Liver (tissue), 3 donors: ENCODE results near the gene RAB38.

Experiments
- TAF1 ChIP-seq: conservative IDR thresholded peaks from 2 replicates; pipeline ENCODE4 v1.6.1; 2016; ENCODE audit warnings: antibody characterized with exemption, mild to moderate bottlenecking
- TF ChIP-seq, protein P1 (sequence below): fragments of 150-350 bp; IDR thresholded peaks from 2 replicates; pipeline ENCODE4 v1.5.1; 2017; ENCODE audit warnings: improper control_type of control experiment, low read depth, low read length; ENCODE audit not compliant: missing input control
- TF ChIP-seq, protein P2 (sequence below): IDR thresholded peaks from 2 replicates; pipeline ENCODE4 v1.6.1; 2016; ENCODE audit warnings: antibody characterized with exemption
- TF ChIP-seq, protein P3 (sequence below): IDR thresholded peaks from 2 replicates; pipeline ENCODE4 v1.6.1; 2016; ENCODE audit warnings: antibody characterized with exemption
- TF ChIP-seq, protein P4 (sequence below): IDR thresholded peaks from 2 replicates; pipeline ENCODE4 v1.6.1; 2016; ENCODE audit warnings: antibody characterized with exemption, mild to moderate bottlenecking
- donor health status: healthy.
- donor health status: healthy.

DNA sequence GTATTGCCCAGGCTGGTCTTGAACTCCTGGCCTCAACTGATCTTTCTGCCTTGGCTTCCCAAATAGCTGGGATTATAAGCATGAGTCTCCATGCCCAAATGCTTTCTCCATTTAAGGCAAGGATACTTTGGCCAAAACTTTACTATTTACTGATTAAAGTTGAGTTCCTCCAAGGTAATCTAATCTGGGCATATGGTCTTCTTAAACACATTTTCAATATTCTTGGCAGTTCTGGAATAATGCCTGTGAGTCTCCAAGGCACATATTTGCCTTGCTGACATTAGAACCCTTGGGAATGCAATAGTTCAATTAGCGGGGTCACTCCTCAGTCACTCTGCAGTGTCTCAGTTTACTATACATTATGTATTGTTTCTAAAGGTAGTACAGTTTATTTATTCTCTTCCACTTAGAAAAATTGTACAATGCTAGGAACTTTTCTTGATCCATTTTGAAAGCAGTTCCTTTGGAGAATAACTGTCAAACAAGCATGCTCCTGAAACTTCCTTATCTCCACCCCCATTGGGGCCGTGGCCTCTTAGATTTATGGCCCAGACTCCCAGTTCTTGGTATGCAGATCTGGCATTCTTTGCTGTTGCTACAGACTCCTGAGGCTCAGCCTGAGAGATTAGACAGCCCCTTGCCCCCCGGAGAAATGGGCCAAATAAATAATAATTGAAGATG lies 13.1 kb upstream of the RAB38 start:
- TF ChIP-seq, protein P1, sequence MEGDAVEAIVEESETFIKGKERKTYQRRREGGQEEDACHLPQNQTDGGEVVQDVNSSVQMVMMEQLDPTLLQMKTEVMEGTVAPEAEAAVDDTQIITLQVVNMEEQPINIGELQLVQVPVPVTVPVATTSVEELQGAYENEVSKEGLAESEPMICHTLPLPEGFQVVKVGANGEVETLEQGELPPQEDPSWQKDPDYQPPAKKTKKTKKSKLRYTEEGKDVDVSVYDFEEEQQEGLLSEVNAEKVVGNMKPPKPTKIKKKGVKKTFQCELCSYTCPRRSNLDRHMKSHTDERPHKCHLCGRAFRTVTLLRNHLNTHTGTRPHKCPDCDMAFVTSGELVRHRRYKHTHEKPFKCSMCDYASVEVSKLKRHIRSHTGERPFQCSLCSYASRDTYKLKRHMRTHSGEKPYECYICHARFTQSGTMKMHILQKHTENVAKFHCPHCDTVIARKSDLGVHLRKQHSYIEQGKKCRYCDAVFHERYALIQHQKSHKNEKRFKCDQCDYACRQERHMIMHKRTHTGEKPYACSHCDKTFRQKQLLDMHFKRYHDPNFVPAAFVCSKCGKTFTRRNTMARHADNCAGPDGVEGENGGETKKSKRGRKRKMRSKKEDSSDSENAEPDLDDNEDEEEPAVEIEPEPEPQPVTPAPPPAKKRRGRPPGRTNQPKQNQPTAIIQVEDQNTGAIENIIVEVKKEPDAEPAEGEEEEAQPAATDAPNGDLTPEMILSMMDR = no peak
- TF ChIP-seq, protein P2, sequence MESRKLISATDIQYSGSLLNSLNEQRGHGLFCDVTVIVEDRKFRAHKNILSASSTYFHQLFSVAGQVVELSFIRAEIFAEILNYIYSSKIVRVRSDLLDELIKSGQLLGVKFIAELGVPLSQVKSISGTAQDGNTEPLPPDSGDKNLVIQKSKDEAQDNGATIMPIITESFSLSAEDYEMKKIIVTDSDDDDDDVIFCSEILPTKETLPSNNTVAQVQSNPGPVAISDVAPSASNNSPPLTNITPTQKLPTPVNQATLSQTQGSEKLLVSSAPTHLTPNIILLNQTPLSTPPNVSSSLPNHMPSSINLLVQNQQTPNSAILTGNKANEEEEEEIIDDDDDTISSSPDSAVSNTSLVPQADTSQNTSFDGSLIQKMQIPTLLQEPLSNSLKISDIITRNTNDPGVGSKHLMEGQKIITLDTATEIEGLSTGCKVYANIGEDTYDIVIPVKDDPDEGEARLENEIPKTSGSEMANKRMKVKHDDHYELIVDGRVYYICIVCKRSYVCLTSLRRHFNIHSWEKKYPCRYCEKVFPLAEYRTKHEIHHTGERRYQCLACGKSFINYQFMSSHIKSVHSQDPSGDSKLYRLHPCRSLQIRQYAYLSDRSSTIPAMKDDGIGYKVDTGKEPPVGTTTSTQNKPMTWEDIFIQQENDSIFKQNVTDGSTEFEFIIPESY = no peak
- TF ChIP-seq, protein P3, sequence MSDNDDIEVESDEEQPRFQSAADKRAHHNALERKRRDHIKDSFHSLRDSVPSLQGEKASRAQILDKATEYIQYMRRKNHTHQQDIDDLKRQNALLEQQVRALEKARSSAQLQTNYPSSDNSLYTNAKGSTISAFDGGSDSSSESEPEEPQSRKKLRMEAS = no peak
- TF ChIP-seq, protein P4, sequence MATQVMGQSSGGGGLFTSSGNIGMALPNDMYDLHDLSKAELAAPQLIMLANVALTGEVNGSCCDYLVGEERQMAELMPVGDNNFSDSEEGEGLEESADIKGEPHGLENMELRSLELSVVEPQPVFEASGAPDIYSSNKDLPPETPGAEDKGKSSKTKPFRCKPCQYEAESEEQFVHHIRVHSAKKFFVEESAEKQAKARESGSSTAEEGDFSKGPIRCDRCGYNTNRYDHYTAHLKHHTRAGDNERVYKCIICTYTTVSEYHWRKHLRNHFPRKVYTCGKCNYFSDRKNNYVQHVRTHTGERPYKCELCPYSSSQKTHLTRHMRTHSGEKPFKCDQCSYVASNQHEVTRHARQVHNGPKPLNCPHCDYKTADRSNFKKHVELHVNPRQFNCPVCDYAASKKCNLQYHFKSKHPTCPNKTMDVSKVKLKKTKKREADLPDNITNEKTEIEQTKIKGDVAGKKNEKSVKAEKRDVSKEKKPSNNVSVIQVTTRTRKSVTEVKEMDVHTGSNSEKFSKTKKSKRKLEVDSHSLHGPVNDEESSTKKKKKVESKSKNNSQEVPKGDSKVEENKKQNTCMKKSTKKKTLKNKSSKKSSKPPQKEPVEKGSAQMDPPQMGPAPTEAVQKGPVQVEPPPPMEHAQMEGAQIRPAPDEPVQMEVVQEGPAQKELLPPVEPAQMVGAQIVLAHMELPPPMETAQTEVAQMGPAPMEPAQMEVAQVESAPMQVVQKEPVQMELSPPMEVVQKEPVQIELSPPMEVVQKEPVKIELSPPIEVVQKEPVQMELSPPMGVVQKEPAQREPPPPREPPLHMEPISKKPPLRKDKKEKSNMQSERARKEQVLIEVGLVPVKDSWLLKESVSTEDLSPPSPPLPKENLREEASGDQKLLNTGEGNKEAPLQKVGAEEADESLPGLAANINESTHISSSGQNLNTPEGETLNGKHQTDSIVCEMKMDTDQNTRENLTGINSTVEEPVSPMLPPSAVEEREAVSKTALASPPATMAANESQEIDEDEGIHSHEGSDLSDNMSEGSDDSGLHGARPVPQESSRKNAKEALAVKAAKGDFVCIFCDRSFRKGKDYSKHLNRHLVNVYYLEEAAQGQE = no peak
- TF ChIP-seq TAF1 = no peak
